GM18867 (cell line): Measurements from ENCODE around the gene BAHD1.

Experiments
- ATAC-seq: cut with Tn5 transposase; IDR thresholded peaks from one replicate; pipeline ENCODE4 v1.9.1; 2021; ENCODE audit warnings: mild to moderate bottlenecking, moderate library complexity; ENCODE audit not compliant: unreplicated experiment

The BAHD1 gene

GRCh38 chr15:40440743-40441564, at the start of gene BAHD1:
BAHD1 (plus strand) TSS chr15:40440953; CDS start chr15:40458465, 17,512 bp downstream.
- peak; percentile 91 for ATAC-seq

GRCh38 chr15:40392986-40393948, 47.5 kb upstream of the BAHD1 start:
- ATAC-seq: no peak

- no peak for ATAC-seq
Observed at GRCh38 chr15:40397688-40398412, 42.9 kb upstream of the BAHD1 start.

DNA sequence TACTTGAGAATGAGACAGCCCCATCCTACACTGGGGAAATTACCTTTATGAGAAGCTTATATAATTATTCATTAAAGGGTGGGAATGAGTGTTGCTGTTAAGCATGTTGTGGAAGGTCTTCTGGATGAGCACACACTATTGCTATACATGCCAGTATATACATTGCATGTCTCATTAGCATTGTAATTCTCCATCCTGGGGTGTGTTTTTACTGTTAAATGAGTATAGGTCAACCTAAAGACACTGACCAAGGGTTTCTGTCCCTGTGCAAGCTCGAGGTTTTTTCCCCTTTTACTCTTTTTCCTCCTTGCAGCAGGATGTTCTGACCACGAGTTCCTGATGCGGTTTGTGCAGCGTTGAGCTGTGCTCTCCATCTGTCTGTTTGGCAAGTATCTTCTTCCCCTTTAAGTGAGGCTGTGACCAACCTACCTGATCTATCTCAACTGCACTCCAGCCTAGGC, 42.3 kb upstream of the BAHD1 start:
- peak; percentile 61 for ATAC-seq

- ATAC-seq: no peak
Observed at GRCh38 chr15:40399370-40399769, 41.4 kb upstream of the BAHD1 start.

DNA sequence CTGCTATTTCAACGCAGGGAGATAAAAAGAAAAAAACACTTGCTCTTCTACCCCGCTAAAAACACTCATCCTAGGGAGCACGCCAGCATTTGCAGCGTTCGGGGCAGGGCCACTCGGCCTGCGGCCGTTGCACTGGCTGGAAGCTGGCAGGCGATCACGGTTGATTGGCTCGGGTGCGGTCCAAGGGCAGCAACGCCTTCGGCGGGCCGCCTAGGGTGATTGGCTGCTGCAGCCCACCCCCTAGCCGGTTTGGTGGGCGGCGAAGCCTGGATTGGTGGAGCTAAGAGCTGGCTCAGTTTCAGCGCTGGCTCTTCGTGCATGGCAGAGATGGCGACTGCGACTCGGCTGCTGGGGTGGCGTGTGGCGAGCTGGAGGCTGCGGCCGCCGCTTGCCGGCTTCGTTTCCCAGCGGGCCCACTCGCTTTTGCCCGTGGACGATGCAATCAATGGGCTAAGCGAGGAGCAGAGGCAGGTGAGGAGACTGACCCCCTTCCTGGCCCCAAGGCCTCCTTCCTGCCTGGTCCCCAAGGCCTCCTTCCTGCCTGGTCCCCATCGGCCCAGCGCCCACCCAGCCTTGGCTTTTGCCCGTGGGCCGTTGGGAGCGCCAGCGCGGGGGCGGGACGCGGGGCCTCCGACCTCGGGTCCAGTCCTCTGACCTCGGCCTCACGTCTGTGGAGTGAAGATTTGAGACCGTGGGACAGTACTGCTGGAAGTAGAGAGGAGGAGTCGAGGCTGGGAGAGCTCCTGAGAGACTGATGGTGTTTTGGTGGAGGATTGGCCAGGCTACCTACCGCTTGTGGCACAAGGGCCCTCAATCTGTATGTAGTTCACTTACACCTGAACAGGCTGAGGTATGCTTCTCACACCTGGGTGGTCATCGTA, 35.0 kb upstream of the BAHD1 start, which contains the start of gene IVD:
Gene IVD, plus strand, starts transcription at position 295 of the 881 bp plus-strand sequence. Its CDS starts 33 bp downstream, at position 328.
- peak; percentile 86 for ATAC-seq

DNA sequence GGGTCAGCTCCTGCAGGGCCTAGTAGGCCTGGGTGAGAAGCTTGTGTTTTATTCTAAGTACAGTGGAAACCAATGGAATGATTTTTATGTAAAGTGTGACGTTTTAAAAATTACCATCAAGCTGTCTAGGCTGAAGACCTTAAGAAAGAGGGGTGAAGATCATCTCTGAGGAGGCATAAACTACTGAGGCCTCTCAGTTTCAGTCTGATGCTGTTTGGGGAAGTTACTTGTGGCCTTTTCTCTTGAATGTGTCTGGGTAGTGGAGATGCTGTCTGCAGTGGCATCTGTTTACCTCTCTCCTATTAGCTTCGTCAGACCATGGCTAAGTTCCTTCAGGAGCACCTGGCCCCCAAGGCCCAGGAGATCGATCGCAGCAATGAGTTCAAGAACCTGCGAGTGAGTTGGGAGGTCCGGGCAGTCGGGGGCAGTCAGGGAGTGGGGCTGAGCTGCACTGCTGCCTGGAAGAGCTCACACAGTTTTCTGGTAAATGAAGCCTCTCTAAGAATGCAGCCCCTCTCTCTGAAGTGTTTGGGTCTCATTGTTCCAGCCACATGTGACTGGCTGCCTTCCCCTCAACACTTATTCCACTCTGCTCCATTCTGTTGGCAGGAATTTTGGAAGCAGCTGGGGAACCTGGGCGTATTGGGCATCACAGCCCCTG, 33.3 kb upstream of the BAHD1 start:
- ATAC-seq: peak; percentile 32

DNA sequence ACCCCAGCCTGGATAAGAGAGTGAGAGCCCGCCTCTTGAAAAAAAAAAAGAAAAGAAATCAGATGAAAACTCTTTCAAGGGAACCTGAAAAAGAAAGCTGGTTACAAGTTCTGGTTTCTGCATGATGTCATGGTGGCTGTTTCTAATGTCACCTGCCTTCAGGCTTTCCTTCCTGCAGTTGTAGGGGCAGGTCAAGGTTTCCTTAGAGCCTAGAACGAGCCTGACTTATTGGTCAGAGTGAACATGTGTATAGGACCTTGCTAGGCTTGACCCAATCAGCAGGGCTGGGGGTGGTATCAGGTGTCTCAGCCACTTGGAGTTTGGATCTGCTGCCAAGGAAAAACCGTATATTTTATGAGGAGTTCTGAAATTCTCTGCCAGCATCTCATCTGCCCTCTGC, 31.4 kb upstream of the BAHD1 start:
- peak; percentile 37 for ATAC-seq

- ATAC-seq: no peak
Observed at GRCh38 chr15:40410476-40410875, 30.3 kb upstream of the BAHD1 start.

DNA sequence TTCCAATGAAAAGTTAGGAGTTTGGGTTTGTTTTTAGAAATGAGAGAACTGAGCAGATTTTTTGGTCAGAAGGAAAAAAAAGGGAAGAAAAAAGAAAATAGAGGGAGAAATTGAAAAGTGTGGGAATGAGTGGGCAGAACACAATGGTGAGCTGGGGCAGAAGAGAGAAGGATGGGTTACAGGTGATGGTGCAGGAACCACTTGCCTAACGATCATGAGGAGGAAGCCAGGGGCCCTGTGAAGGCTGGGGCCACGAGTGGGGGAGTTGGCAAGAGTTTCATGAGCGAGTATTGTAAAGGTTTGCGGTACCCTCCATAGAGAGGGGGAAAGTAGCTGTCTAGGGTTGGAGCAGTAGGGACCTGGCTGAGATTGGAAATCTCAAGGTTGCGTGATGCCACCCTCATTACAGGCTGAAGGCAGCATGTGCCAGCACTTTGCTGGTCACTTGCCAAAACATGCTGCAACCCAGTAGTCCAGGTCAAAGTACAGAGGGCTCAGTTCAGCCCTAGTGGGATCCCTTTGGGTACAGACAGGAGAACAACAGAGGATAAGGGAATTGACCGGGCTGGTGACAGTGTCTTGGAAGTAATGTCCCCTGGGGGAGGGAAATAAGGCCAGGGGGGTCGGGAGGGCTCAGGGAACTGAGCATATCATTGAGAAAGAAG, 28.5 kb upstream of the BAHD1 start:
- ATAC-seq: no peak

GRCh38 chr15:40413036-40413435, 27.7 kb upstream of the BAHD1 start:
- ATAC-seq: no peak

- no peak for ATAC-seq
Observed at GRCh38 chr15:40414816-40415215, 25.9 kb upstream of the BAHD1 start.

- ATAC-seq: no peak
Observed at GRCh38 chr15:40415226-40415625, 25.5 kb upstream of the BAHD1 start.

DNA sequence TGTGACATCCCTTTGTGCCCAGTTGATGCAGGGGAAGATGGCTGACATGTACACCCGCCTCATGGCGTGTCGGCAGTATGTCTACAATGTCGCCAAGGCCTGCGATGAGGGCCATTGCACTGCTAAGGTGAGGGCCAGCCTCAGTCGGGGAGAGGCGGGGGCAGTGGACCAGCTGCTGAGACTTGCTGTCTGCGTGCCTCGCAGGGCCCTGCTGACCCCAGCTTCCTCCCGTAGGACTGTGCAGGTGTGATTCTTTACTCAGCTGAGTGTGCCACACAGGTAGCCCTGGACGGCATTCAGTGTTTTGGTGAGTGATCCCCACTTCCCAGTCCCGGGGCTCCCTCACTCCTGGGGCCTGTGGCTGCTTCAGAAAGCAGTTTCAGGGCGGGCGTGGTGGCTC, 24.7 kb upstream of the BAHD1 start:
- no peak for ATAC-seq

GRCh38 chr15:40418126-40418525, 22.6 kb upstream of the BAHD1 start:
- no peak for ATAC-seq

DNA sequence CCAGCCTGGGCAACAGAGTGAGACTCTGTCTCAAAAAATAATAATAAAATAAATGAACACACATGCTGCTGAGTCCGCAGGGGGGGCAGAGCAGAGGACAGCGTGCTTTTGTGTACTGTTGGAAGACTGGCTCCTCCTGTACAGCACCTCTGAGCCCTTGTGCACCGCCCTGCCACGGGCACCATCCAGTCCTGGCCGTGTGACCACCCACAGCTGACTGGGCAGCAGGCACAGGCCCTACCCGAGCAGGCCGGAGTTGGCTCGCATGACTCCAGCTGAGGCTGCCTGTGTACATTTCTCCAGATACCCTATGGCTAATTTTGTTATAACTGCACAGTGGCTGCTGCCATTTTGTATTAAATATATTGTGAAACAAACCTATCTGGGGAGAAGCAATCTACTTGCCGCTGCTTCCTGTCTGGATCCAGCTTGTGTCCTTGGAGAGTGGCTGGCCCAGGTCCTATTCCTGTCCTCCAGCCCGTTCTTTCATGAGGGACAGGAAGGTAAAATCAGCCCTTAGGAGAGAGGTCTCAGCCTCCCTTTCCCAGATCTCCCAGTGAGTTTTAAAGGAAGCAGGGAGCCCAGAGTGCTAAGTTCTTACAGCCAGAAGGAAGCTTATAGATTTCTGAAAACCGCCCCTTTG, 20.6 kb upstream of the BAHD1 start:
- no peak for ATAC-seq

DNA sequence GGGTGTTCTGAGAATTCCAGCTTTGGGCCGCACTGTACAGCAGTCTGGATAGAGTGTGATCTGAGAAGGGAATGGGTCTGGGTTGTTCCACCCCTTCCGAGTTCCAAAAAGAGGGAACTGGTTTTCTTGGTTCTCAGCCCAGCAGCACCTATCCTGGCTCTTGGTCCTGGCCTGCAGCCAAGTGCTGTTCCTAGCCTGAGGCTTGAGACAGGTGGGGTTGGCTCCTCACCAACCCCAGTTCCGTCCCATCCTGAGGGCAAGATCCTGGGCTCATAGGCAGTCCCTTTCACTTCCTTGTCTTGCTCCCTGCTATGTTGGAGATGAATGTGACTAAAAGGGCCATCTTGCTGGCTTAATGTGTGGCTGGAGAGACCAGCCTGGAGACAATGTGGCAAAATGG, 20.0 kb upstream of the BAHD1 start:
- ATAC-seq: no peak
